GM19351 (cell line): ENCODE measurements around the gene SPAG16.
"Not testable (repeated sequence)": the region's sequence is repeated elsewhere in the genome, so short reads cannot be mapped to it uniquely, and the experiment has no call there.

Experiments used
- ATAC-seq: cut with Tn5 transposase; IDR thresholded peaks from one replicate; pipeline ENCODE4 v1.9.1; 2021; ENCODE audit warnings: mild to moderate bottlenecking, moderate library complexity; ENCODE audit not compliant: unreplicated experiment

Gene SPAG16

DNA sequence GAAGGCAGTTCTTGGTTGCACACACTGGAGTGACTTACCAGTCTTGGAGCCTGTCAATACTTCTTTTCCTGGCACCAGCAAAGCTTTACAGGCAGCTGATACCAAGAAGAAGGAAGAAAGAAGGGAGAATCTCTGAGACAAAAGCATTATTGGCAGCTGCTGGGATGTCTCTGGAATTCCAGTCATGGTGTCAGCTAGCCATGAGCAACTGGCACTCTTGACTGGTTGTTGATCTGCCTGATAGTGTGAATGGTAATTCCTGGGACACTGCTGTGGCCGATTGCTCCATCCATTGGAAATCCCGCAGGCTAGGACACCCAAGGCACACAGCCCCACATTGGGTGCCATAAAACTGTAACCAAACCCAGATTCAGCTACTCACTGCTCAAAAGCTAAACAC lies 17.8 kb upstream of the SPAG16 start:
- ATAC-seq = no peak

DNA sequence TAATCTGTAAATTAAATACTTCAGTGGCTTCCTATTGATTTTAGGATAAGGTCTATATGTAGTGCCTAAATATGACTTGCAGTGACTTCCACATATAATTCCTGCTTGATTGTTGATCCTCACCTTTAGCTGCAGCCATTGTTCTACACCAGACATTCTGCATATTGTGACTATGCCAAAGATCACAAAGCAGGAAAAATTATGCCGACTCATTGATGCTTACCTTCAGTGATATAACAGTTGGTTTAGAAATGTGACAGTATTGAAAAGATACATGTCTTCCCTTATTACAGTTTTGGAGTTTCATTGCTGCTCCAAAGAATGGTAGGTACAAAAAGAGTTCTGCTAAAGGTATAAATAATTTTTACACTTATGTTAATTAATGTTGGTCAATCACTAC lies 12.3 kb upstream of the SPAG16 start:
- ATAC-seq = no peak

DNA sequence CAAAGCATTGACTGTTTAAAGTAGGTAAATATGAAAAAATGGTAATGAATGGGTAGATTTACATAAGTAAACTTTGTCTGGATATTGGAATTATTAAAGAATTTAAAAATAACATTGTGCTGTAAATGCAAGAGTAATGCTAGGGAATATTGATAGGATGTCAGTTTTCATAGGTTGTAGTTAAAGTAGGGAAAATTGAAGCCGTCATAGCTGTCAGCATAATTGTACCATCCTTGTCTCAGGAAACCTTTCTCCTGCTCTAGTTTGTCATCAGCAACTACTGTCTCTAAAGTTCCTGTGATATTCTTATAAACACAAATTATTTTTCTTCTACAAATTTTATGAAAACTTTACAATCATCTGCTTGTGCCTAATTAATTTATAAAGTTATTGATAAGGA lies 10.1 kb upstream of the SPAG16 start:
- no peak for ATAC-seq

DNA sequence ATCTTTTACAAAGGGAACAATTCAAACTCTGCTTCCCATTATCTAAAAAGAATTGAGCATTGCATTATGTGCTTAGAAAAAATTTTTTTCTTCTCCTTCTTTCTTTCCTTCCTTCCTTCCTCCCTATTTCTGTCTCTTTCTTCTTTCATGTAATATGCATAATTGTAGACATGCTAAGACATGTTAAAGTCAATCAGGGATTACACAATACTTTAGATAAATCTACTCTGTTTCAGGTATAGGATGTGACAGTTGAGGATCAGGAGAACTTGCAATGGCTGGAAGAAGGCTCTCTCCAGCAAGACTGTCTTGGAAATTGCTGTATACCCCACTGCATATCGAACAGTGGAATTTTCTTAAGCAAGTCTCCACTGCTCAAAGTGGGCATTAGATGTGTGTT lies 9.0 kb upstream of the SPAG16 start:
- no peak for ATAC-seq

GRCh38 chr2:213277134-213277533 lies 7.1 kb upstream of the SPAG16 start:
- not testable (repeated sequence) for ATAC-seq

- no peak for ATAC-seq
Observed at GRCh38 chr2:213279116-213279620, 5.1 kb upstream of the SPAG16 start.

- ATAC-seq = no peak
Observed at GRCh38 chr2:213279971-213280370, 4.3 kb upstream of the SPAG16 start.

DNA sequence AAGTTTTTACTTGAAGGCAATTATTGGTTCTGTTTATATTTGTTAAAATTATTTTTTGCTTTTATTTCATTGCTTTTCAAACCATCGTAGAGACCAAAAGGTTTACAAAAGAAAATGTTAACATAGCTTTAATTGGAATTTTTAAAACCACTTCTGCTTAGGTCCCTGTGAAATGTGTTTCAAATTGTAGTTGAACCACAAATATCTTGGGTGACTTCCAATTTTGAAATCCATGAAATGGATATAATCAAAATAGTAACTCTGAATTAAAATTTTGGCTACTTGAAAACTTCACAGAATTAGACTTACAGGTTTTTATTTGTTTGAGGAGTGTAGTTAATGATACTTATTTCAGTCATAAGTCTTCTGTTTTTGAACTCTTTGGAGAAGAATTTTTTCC lies 3.1 kb upstream of the SPAG16 start:
- ATAC-seq = no peak

DNA sequence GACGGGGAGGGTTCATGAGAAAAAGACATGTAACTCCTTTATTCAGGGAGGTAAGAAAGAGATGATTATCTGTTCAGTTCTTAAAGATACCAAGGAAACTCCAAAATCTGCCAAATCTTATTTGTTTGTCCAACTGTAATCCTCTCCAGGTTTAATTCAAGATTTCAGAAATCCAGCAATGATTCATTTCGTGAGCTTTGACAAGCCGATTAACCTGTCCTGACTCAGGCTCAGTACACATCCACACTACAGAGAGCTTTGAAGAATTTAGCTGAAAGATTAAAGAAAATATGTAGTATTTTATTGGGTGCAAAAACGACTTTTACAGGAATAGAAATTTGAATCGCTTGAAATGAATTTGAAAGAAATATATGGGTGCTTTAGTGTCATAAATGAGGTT lies 1.1 kb downstream of the SPAG16 start:
- ATAC-seq = no peak

DNA sequence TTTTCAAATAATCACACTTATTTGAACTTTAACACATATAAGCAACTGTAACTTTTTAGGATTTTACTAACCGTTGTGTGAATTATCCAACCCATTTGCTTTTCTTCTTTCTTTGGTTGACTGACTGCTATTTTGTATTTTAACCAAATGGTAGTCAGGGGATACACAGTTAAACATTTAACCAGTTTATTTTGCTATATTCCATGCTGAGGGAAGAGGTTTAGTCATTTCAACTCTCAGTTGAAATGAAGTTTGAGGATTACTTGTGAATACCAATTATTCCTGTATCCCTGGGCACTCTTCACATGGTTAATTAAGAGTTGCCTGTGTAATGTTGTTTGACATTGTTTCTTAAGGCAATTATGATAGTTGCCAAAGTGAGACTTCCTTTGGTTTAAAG lies 1.9 kb downstream of the SPAG16 start:
- no peak for ATAC-seq

GRCh38 chr2:213288913-213289700 lies 4.8 kb downstream of the SPAG16 start:
- ATAC-seq = no peak

GRCh38 chr2:213290501-213290900 lies 6.2 kb downstream of the SPAG16 start:
- no peak for ATAC-seq

- ATAC-seq = no peak
Observed at GRCh38 chr2:213296270-213296669, 12.0 kb downstream of the SPAG16 start.

GRCh38 chr2:213306316-213306942 lies 22.2 kb downstream of the SPAG16 start:
- ATAC-seq = no peak

DNA sequence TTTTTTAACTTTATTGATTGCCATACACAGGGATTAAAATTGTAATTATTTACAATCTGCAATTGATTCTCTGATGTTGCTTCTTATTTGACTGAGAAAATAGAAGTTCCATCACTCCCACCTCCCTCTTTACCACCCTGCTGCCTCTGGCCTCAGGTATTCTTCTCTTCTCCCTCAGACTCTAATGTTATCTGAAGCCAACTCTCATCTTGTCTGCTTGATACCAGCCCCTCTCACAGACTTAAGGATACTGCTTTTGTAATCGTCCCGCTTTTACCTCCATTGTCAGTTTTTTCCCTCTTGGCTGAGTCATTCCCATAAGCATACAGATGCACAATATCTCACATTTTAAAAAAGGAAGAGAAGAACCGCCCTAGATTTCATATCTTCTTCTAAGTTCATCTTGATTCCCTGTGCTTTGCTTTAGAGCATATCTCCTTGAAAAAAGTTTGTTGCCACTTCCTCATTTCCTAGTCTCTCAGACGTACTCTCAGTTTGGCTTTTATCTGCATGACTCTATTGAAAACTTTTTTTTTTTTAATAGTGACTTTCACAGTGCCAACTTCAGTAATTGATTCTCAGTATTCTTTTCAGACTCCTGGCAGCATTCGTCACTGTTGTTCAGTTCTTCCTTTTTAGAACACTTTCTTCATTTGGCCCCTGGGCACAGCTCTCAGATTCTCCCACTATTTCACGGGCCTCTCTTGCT lies 31.1 kb downstream of the SPAG16 start:
- no peak for ATAC-seq

DNA sequence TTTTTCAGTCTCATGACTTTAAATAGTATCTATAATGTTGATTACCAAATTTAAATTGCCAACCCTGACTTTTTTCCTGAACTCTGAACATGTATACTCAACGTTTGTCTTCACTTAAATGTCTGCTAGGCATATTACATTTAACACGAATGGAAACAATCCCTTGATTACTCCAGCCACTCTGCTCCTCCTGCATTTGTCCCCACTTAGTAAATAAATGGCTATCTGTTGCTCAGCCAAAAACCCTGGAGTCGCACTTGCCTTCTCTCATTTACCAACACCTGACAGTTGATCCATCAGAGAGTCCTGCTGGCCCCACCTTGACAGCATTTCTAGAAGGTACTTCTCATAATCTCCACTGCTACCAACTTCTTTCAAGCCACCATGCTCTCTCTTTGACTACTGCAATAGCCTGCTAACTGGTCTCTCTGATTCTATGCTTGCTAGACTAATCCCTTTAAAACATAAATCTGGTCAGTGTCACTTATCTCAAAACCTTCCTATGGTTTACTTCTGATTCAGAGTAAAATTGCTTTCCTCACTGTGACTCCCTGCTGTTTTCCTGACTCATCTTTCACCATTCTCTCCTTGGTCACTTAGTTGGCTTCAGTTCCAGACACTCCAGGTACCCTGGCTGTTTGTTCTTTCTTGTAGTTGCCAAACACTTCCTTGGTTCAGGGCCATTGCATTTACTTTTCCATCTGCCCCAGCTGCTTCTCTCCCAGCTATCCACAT lies 31.9 kb downstream of the SPAG16 start:
- no peak for ATAC-seq

GRCh38 chr2:213317929-213318328 lies 33.7 kb downstream of the SPAG16 start:
- ATAC-seq = no peak

DNA sequence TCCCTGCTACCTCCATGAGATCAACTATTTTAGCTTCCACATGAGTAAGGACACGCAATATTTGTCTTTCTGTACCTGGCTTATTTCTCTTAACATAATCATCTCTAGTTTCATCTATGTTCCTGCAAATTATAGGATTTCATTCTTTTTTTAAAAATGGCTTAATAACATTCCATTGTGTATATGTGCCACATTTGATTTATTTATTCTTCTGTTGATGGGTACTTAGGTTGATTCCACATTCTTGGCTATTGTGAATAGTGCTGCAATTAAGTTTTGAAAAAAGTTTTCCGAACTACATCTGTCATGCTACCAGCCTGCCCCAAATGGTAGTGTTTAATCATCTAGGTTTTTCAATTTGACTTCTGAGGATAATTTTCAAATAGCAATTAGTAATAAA lies 36.3 kb downstream of the SPAG16 start:
- ATAC-seq = no peak

- ATAC-seq = no peak
Observed at GRCh38 chr2:213336253-213336770, 52.0 kb downstream of the SPAG16 start.

GRCh38 chr2:213353419-213353818 lies 69.2 kb downstream of the SPAG16 start:
- ATAC-seq = no peak

DNA sequence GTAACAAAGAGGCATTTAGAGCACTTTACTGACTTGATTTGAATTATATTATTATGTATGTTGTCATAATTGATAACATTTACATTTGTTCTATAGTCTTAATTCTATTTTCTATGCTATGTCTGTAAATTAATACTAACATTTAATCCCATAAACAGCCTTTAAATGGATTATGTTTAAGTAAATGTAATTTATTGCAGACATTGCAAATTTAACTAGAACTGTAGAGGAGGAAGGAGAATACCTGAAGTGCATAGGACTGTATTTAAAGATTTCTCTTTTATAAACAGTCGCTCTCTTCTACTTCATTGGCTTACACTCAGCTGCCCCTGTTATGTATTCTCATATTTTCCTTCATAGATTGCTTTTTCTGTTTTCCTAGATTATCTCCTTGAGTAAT lies 92.4 kb downstream of the SPAG16 start:
- no peak for ATAC-seq
